LoVo (cell line): ENCODE data around the gene FFAR1.

ENCODE experiments used
- DNase-seq: peaks from one replicate; pipeline ENCODE4 v3.0.0-alpha.2; 2016; ENCODE audit warnings: low spot score

Gene FFAR1, protein sequence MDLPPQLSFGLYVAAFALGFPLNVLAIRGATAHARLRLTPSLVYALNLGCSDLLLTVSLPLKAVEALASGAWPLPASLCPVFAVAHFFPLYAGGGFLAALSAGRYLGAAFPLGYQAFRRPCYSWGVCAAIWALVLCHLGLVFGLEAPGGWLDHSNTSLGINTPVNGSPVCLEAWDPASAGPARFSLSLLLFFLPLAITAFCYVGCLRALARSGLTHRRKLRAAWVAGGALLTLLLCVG (N-terminal part only)

DNA sequence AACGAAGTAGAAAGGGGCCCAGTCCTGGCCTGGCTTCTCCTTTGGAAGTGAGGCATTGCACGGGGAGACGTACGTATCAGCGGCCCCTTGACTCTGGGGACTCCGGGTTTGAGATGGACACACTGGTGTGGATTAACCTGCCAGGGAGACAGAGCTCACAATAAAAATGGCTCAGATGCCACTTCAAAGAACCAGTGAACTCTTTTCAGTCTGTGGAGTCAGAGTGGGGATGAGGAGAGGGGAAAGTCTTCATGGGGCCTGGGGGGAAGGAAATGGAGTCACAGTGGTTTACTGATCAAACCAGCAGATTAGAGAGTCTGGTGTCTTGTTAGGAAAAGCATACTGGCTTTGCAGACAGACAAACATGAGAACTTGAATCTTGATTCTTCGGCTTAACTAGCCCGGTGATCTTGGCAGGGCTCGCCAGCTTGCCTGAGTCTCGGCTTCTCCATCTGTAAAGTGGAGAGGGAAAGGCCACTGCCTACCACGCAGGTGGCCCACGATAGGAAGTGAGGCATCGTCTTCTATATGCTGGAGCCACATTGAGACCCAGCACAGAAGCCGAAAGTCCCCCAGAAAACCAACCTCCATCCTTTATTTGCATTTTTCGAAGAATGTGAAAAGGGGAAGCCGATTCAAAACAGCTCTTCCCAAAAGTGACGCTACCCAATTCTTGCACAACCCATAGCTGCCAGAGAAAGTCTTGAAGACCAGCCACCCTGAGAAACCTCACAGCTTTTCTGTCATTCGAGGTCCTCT, at the start of gene FFAR1:
FFAR1 (plus strand) TSS at position 732 of the 759 bp plus-strand sequence. CDS start 3,650 bp downstream, outside the sequence.
- no peak for DNase-seq

DNA sequence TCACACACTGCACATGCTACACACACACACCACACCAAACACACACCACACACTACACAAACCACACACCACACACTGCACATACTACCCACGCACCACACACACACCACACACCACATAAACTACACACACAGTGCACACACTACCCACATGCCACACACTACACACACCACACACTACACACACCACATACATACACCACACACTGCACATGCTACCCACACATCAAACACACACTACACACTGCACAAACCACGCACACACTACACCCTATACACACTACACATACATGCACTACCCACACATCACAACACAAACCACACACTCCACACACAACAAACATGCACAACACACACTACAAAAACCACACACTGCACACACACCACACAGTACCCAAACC, 49.8 kb upstream of the FFAR1 start:
- no peak for DNase-seq

DNA sequence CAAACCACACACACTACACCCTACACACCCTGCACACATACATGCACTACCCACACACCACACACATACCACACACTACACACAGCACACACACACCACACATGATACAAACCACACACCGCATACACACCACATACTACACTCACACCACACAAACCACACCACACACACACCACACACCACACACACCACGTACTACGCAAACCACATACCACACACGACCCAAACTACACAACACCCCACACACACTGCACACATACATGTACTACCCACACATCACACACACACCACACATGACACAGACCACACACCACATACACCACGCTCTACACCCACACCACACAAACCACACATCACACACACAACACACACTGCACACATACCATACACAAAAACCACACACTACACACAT, 49.1 kb upstream of the FFAR1 start:
- no peak for DNase-seq

DNA sequence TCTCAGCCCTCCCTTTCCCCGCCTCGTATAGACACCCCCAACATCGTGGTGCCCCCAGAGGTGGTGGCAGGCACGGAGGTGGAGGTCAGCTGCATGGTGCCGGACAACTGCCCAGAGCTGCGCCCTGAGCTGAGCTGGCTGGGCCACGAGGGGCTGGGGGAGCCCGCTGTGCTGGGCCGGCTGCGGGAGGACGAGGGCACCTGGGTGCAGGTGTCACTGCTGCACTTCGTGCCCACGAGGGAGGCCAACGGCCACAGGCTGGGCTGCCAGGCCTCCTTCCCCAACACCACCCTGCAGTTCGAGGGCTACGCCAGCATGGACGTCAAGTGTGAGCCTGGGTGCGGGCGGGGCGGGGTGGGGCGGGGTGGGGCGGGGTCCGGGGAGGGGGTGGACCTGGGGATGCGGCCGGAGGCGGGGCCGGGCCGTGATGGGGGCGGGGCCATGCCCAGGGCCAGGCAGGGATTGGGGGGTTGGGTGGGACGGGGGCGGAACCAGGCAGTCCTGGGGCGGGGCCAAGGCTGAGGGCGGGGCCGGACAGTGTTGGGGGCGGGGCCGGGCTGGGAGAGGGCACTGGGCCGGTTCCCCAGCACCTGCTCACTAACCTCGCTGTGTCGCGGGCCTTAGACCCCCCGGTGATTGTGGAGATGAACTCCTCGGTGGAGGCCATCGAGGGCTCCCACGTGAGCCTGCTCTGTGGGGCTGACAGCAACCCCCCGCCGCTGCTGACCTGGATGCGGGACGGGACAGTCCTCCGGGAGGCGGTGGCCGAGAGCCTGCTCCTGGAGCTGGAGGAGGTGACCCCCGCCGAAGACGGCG, 48.0 kb upstream of the FFAR1 start:
- DNase-seq, result no peak

DNA sequence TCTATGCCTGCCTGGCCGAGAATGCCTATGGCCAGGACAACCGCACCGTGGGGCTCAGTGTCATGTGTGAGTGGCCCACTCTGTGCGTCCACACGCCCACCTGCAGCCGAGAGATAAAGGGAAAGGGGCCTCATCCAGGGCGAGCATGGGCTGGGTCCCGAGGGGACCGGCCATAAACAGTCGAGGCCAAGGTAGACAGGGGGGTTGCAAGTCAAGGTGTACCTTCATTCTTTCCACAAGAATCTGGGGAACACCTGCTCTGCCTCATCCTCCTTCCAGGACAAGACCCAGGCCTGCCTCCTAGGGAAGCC, 47.4 kb upstream of the FFAR1 start:
- no peak for DNase-seq

DNA sequence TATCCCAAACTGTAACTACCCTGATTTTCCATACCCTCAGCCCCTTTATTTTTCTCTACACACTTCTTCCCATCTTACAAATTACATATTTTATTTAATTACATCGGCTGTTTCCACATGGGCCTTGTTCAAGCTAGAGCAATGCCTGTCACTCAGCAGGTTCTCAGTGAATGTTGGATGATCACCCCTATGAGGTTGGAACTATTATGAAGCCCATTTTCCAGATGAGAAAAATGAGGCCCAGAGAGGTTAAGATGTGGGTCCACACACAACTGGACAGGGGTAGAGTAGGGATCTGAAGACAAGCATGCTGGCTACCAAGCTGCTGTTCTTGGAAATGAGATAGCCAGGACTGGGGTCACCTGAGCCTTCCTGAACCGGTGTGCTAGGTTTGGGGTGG, 45.7 kb upstream of the FFAR1 start:
- no peak for DNase-seq

DNA sequence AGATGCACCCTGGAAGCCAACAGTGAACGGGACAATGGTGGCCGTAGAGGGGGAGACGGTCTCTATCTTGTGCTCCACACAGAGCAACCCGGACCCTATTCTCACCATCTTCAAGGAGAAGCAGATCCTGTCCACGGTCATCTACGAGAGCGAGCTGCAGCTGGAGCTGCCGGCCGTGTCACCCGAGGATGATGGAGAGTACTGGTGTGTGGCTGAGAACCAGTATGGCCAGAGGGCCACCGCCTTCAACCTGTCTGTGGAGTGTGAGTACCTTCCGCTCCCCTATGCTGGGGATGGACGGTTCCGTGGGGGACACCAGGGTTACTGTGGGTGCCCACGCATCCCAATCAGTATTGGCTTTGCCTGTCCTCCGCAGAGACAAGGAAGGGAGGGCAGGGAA, 45.3 kb upstream of the FFAR1 start:
- no peak for DNase-seq

DNA sequence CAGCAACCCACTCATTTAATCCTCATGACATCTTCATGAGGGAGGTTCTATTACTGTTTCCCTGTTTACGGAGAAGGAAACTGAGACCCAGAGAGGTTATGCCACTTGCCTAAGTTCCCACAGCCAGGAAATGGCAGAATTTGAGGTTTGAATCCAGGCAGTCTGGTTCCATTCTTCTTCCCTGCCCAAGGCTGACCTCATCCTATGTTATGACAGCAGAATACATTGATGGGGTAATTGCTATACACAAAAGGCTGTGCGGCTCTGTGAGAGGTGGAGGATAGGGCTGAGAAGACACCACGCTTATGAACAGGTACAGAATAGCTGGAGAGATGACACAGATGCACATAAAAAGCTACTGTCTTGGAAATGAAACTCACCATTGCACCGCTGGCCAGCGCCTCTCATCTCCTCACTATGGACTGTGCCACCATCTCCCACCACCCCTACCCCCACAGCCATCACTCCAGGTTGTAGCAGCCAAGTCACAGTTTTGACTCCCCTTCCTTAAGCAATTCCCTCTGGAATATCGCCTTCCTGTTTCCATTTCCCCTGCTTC, 44.3 kb upstream of the FFAR1 start:
- DNase-seq, result no peak

DNA sequence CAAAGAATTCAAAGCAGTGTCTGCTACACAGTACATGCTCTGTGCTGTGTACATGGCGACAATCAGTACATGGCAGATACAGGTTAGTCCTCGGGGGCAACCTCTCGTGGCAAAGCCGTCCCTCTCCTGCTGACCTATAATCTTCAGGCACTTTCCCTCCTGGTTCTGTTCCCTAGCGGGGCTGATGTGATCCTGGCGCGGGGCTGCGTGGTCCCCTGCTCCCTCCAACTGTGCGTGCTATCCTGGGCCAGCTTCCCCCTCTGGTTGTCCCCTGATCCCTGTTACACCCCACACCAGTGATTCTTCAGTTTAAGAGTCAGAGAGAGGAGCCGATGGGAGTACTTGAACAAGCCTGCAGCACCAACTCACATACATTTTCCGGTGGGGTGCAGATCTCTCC, 43.7 kb upstream of the FFAR1 start:
- no peak for DNase-seq

DNA sequence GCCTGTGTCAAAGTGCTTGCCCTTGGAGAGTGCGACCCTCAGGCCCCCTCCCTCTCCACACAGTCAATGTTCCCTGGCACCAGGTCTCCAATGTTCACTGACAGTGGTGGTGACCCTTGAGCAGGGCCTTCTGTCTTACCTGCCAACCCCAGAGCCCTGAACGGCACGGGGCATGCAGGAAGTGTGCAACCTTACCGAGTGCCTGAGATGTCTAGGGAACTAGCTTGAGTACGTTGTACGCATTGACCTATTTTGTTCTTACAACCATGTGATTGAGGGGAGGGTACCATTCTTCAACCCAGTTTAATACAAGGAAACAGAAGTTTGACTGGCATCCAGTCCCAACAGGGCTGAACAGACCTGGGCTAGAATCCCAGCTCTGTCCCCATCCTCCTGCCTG, 42.5 kb upstream of the FFAR1 start:
- no peak for DNase-seq

DNA sequence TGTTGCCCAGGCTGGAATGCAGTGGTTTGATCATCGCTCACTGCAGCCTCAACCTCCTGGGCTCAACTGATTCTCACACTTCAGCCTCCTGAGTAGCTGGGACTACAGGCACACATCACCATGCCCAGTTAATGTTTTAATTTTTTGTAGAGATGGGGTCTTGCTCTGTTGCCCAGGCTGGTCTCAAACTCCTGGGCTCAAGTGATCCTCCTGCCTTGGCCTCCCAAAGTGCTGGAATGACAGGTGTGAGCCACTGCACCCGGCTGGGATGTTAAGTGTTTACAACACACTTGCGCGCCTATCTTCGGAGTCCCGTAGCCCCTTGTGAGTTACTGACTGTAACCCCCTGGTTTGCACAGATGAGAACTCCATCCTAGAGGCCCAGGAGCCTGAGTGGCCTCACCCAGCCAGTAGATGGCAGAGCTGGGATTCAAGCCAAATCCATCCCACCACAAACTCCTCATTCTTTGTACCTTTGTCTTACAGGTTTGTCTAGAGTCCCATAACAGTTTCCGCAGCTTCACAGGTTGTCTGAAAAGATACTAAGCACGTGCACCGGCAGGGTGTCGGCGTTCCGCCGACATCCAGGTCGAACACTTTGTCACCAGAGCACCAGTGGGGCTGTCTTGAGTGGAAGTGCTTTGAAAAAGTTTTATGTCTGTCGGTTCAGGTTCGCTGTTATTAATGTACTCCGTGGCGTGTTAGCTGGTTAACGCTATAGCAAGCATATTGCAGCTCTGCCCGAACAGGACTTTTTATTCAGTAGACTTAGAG, 41.0 kb upstream of the FFAR1 start:
- DNase-seq, result no peak

DNA sequence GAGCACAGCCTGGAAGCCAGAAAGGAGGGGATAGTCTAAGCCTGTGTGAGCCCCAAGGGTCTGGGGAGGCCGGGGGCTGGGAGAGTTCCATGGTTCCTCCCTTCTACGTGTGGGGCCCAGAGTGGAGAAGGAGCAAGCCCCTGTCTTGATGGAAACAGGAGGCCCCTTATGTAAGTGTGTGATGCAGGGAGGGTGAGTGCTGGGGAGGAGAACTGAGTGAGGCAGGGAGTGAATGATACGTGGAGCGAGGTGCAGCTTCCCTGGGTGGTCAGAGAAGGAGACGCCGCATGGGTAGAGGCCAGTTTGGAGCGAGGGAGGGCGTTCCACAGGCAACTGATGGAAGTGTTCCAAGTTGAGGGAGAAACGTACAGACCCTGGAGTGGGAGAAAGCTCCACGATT, 39.8 kb upstream of the FFAR1 start:
- DNase-seq, result no peak

DNA sequence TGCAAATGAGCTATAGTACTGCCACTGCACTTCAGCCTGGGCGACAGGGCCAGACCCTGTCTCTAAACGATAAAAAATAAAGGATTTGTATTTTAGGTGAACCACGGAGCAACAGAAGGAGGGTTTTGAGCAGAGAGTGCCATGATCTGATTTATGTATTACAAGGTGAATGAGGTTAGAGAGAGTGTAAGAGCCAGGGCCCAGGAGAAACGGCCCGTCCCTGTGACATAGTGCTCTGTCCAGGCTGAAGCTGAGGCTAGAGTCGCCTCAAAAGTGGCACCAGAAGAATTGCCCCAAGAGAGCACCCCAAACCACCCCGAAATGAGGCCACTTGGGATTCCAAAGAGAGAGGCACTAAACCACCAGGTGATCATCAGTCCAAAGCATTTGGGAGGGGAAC, 38.8 kb upstream of the FFAR1 start:
- no peak for DNase-seq

DNA sequence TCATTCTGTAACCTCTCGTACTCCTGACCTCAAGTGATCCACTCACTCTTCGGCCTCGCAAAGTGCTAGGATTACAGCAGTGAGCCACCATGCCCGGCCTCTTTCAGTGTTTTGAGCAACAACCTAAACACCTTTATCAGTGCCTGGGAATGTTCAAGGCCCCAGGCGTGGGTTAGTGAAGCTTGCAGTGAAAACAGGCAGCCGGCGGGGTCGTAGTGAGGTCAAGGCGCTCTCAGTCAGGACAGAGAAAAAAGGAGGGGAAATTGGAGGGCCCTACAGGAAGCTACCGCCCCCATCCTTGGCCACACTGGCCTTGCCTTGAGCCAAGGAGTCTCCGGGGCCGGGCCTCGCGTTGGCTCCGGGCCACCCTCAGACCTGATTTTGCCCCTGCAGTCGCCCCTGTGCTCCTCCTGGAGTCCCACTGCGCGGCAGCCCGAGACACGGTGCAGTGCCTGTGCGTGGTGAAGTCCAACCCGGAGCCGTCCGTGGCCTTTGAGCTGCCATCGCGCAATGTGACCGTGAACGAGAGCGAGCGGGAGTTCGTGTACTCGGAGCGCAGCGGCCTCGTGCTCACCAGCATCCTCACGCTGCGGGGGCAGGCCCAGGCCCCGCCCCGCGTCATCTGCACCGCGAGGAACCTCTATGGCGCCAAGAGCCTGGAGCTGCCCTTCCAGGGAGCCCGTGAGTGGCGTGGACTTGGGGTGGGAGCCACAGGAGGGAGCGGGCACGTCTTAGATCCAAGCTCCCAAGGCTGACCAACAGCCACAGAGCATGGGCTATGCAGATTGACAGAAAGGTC, 38.0 kb upstream of the FFAR1 start:
- DNase-seq, result no peak

DNA sequence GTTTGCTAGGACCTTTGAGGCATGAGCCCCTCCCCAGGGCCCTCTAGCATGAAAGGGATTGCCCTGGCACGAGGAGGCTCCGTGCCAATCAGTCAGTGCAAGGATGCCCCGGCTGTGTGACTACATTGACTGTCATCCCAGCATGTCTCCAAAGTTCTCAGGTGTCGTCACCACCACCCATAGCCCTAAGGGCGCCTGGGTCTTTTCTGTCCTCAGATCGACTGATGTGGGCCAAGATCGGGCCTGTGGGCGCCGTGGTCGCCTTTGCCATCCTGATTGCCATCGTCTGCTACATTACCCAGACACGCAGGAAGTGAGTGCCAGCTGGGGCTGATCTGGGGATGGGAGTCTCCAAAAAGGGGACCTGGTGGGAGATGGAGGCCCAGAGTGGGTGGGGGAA, 37.4 kb upstream of the FFAR1 start:
- no peak for DNase-seq

DNA sequence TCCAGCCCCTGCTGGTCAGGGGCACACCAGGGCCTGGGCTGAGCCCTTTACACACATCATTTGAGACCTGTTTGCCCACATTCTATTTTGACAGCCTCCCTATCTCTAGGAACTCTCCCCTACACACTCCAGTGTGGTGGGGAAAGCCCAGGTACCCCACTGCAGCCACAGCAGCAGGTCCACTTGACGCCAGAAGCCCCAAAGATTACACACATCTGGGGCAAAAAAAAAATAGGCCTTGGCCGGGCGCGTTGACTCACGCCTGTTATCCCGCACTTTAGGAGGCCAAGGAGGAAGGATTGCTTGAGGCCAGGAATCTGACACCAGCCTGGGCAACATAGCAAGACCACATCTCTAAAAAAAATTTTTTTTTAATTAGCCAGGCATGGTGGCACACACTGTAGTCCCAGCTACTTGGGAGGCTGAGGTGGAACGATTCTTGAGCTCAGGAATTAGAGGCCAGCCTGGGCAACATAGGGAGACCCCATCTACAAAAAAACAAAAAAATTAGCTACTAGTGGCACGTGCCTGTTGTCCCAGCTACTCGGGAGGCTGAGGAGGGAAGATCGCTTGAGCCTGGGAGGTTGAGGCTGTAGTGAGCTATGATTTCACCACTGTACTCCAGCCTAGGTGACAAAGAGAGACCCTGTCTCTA, 36.8 kb upstream of the FFAR1 start:
- DNase-seq, result no peak

DNA sequence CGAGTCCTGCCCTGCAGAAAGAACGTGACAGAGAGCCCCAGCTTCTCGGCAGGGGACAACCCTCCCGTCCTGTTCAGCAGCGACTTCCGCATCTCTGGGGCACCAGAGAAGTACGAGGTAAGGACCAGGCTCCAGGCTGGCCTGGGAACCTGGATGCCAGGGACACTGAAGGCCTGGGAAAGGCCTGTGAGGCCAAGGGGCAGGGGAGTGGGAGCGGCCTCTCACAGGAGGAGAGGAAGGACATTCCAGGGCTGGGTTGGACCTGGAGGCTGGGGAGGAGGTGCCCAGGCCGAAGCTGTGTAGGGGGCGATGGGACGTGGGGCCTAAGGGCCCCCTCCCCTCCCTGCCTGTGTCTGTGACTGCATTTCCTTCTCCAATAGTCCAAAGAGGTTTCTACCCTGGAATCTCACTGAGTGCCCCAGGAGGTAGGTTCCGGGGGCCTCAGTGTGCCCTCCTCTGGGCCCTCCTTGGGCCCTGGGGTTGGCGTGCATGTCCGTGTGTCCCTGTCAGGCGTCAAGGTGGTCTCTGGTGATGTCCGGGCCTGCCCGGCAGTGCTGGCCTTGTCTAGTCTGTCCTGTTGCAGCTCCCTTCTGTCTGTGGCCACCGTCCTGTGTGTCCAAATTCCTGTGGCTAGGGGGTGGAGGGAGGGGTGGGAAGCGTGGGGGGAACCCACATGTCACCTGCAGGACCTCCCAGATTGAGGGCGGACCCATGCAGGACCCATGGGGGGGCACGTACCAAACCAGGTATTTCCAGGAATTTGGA, 35.6 kb upstream of the FFAR1 start:
- no peak for DNase-seq

DNA sequence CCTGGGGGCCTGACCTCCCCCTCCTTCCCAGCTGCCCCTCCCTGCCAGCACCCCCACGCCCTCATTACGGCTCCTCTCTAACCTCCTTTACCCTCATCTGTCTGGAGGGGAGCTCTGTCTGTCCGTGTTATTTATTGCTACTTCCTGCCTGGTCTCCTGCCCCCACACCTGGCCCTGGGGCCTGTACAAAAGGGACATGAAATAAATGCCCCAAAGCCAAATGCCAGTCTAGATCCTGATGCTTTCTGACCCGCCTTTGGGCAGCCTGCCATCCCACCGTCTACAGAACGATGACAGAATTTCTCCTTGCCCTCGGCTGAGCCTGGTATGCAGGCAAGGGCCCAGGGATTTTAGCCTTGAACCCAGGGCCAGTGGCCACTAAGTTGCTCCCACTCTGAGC, 34.1 kb upstream of the FFAR1 start:
- DNase-seq, result peak; percentile 32

DNA sequence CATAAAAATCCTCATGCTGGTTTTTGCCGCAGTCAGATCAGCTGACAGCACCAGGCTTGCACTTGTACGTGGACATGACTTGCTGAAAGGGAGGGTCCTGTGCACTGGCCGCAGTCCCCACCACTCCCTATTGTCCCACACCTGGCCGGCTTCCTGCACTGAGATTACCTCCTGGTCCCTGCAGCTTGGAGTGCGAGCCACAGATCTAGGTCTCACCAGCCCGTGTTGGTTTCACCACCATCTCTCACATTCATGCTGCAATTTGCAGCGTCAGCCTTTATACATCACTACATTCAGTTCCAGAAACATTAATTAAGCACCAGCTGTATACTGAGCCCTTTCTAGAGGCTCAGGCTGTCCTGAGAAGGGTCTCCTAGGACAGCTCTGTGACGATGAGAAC, 33.7 kb upstream of the FFAR1 start:
- no peak for DNase-seq
